GM20000 (cell line): ENCODE results near the gene PSMB2.

ENCODE experiments used
- DNase-seq: peaks from one replicate; pipeline ENCODE4 v3.0.0; 2012; ENCODE audit warnings: low spot score
- TF ChIP-seq, protein P1 (sequence below): IDR thresholded peaks from 2 replicates; pipeline ENCODE4 v1.5.1; 2012; ENCODE audit warnings: mild to moderate bottlenecking, control low read depth; ENCODE audit errors: extremely low read depth, missing control alignments

Gene PSMB2

DNA sequence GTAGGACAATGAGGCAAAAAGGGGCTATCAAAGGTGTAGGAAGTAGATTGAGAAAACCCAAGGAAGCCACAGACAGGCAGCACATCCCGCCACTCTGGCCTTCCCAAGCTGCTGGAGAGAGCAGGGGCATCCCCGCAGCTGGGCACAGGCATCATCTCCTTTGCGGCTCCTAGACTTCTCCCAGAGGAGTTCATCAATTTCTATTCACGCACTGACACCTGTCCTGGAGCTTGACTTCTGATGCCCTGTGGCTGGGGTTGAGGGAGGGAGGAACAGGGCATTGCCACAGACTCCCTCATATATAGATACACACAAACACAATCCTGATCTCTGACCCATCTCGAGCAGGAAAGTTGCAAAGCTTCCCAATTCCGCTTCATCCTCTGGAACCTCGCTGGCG lies 70.1 kb downstream of the PSMB2 start:
- TF ChIP-seq, protein P1, sequence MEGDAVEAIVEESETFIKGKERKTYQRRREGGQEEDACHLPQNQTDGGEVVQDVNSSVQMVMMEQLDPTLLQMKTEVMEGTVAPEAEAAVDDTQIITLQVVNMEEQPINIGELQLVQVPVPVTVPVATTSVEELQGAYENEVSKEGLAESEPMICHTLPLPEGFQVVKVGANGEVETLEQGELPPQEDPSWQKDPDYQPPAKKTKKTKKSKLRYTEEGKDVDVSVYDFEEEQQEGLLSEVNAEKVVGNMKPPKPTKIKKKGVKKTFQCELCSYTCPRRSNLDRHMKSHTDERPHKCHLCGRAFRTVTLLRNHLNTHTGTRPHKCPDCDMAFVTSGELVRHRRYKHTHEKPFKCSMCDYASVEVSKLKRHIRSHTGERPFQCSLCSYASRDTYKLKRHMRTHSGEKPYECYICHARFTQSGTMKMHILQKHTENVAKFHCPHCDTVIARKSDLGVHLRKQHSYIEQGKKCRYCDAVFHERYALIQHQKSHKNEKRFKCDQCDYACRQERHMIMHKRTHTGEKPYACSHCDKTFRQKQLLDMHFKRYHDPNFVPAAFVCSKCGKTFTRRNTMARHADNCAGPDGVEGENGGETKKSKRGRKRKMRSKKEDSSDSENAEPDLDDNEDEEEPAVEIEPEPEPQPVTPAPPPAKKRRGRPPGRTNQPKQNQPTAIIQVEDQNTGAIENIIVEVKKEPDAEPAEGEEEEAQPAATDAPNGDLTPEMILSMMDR: no peak
- no peak for DNase-seq

GRCh38 chr1:35570589-35571137 lies 70.7 kb downstream of the PSMB2 start:
- TF ChIP-seq, protein P1: no peak
- no peak for DNase-seq

GRCh38 chr1:35569936-35570335 lies 71.4 kb downstream of the PSMB2 start:
- no peak for DNase-seq
- TF ChIP-seq, protein P1: no peak

GRCh38 chr1:35568975-35569395 lies 72.3 kb downstream of the PSMB2 start:
- TF ChIP-seq, protein P1: peak; percentile 71
- DNase-seq: peak; percentile 89

DNA sequence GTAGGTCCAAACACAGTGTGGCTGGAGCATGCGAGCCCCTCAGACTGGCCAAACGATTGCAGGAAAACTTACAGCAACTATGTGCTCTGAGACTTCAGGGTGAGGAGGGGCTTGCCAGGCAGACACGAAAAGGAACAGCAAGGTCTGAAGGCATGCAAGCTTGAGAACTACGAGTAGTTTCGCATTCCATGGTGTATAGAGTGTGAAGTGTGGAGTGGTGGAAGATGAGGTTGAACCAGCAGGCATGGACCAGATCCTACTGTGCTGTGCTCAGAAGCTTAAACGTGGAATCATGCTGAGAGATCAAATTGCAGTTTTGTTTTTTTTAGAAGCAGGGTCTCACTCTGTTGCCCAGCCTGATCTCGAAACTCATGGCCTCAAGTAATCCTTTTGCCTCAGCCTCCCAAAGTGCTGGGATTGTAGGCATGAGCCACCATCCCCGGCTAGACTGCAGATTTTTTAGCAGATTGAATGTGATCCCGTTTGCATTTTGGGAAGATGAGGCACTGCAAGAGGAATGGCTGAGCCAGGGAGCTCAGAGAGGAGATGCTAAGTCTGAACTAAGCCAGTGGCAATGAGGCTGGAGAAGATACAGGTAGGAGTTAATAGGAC lies 73.3 kb downstream of the PSMB2 start:
- TF ChIP-seq, protein P1: no peak
- DNase-seq: no peak

DNA sequence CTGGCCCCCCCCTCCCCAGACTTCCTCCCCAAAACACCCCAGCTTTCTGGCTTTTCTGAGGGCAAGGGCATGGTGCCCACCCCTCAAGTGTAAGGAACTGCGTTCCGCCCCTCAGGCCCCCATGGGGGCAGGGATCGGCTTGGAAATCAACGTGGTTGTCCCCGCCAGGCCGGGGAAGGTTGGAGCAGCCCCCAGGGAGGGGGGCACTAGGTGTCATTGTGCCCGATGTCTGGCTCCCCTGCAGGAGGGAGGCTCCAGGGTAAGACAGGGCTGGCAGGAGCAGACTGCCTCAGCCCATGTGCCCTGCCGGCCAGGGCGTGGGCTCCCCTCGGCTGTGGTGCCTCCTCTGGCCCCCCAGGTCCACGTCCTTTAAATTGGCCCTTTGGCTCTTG lies 75.6 kb downstream of the PSMB2 start:
- TF ChIP-seq, protein P1: no peak
- no peak for DNase-seq

DNA sequence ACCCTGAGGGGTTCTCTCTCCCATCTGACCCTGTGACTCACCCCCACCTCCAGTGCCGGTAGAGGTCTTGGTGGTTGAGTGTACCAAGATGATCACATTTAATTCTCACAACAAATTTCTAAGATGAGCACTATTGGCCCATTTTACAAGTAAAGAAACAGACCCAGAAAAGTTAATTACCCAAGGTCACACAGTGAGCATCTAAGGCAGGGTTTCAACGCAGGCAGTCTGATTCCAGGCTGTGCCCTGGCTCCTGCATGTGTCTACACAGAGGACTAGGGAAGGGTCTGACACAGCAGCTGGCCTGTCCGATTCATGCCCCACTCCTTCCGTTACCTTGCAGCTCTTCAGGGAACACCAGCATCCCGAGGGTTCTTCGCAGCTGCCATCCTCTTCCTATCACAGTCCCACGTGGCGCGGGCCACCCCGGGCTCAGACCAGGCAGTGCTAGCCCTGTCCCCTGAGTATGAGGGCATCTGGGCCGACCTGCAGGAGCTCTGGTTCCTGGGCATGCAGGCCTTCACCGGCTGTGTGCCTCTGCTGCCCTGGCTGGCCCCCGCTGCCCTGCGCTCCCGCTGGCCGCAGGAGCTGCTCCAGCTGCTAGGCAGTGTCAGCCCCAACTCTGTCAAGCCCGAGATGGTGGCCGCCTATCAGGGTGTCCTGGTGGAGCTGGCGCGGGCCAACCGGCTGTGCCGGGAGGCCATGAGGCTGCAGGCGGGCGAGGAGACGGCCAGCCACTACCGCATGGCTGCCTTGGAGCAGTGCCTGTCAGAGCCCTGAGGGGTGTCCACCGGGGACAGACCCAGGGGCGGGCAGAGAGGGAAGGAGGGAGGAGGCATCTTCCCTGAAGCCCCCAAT lies 76.2 kb downstream of the PSMB2 start:
- TF ChIP-seq, protein P1: no peak
- DNase-seq: no peak
